Stomach (tissue), 19 donors: Measurements from ENCODE around the gene OCLN. TPM values are rescaled to one million over a fixed set of nuclear protein-coding genes. Genes with fewer than 3 reads are reported as not detected.
A peak's percentile ranks its signal among the peaks of the same experiment; 100 is the strongest.

ENCODE experiments used
- DNase-seq, 2 donors: peaks; one replicate each; pipeline versions ENCODE4 v3.0.0 to v3.0.0-alpha.2; 2013 to 2019
- H3K27ac ChIP-seq, 5 donors: fragments of 200-600 bp in 4 of 5; sonication (generic) in 4 of 5; one replicate each; pipeline ENCODE4 v1.5.1; 2013 to 2019; ENCODE audit warnings: mild to moderate bottlenecking in 1 of 5, moderate library complexity in 1 of 5
- H3K27me3 ChIP-seq, 3 donors: fragments of 200-600 bp; sonication (generic); one replicate each; pipeline ENCODE4 v1.5.1; 2017 to 2019; ENCODE audit warnings: mixed run types in 1 of 3
- H3K36me3 ChIP-seq, 4 donors: fragments of 200-600 bp; sonication (generic); 1 replicate in 3 of 4; 2 replicates in 1 of 4; pipeline ENCODE4 v1.5.1; 2016 to 2019
- H3K4me1 ChIP-seq, 4 donors: fragments of 200-600 bp; sonication (generic); one replicate each; pipeline ENCODE4 v1.5.1; 2016 to 2019
- H3K4me3 ChIP-seq, 4 donors: fragments of 200-600 bp; sonication (generic) in 3 of 4; one replicate each; pipeline ENCODE4 v1.5.1; 2016 to 2019; ENCODE audit warnings: mild to moderate bottlenecking in 1 of 4
- H3K9me3 ChIP-seq, 4 donors: fragments of 200-600 bp; sonication (generic); one replicate each; pipeline ENCODE4 v1.5.1; 2016 to 2019
- CTCF ChIP-seq, 7 experiments: fragments of 450-650 bp in 4 of 7; fragments of 200-600 bp in 3 of 7; sonication (generic) in 3 of 7; IDR thresholded peaks; one replicate each; pipeline ENCODE4 v1.5.1; 2016 to 2019; ENCODE audit warnings: antibody characterized with exemption in 7 of 7, control low read depth in 2 of 7, mild to moderate bottlenecking in 1 of 7
- EP300 ChIP-seq: sonication (generic); formaldehyde crosslinking; IDR thresholded peaks from one replicate; pipeline ENCODE4 v1.6.1; 2017; ENCODE audit warnings: antibody characterized with exemption
- POLR2A ChIP-seq, 4 donors: fragments of 450-650 bp; IDR thresholded peaks; one replicate each; pipeline ENCODE4 v1.6.1; 2016; ENCODE audit warnings: antibody characterized with exemption in 4 of 4, control low read depth in 2 of 4, mild to moderate bottlenecking in 1 of 4, moderate library complexity in 1 of 4
- POLR2AphosphoS5 ChIP-seq, 3 donors: sonication (generic); formaldehyde crosslinking; IDR thresholded peaks; one replicate each; pipeline ENCODE4 v1.6.1; 2016; ENCODE audit warnings: antibody characterized with exemption in 3 of 3
- WGBS, 5 donors: extraction: QIAGEN DNeasy Blood & Tissue Kit in 3 of 5; methylation state at CpG; one replicate each; pipeline versions ENCODE4 v1.1.5 to v1.1.7; 2013 to 2018; 5-methylcytosine and 5-hydroxymethylcytosine counted together
- intact Hi-C: fragments of 100-400 bp; cut with DNase I; formaldehyde crosslinking; loops from one replicate; pipeline ENCODE4 v1.15.1; 2023; ENCODE audit warnings: low total_unique reads
- long read RNA-seq, 10 donors: transcript quantifications; one replicate each; lab custom pipeline, GENCODE V29; 2026
- polyA plus RNA-seq, 3 donors: library from polyadenylated mRNA; stranded (reverse); fragments of 200-250 nt; gene quantifications; one replicate each; pipeline ENCODE4 v1.2.3, GENCODE V29; 2013
- total RNA-seq, 5 donors: library from RNA; depleted of rRNA; stranded (reverse); fragments of >200 nt; gene quantifications; one replicate each; pipeline versions ENCODE4 v1.1.0 to v1.2.3, GENCODE V29; 2014 to 2016
- donor health status: healthy with polysubstance abuse.
- donor health status: Bipolar disorder and iron deficiency.
- donor health status: healthy.

The OCLN gene
- 10 to 100 TPM; 17.5 to 81.9 (median 52.3) TPM for total RNA-seq
- 10 to 100 TPM in 1 of 3 donors, 1 to 10 TPM in 2; 4.4 to 12.5 (median 7.3) TPM for polyA plus RNA-seq
- long read RNA-seq, donor 1, full-length matches to known transcripts, result 2 of 2 reads
- long read RNA-seq, donor 1, partial matches to known transcripts, result 0 of 2 reads
- long read RNA-seq, donor 1, other reads (novel, unspliced or antisense), result 0 of 2 reads
- long read RNA-seq, donor 2, full-length matches to known transcripts, result 7 of 7 reads
- long read RNA-seq, donor 2, partial matches to known transcripts, result 0 of 7 reads
- long read RNA-seq, donor 2, other reads (novel, unspliced or antisense), result 0 of 7 reads
- long read RNA-seq, donor 3, full-length matches to known transcripts, result 4 of 4 reads
- long read RNA-seq, donor 3, partial matches to known transcripts, result 0 of 4 reads
- long read RNA-seq, donor 3, other reads (novel, unspliced or antisense), result 0 of 4 reads
- long read RNA-seq, donor 4, full-length matches to known transcripts, result 2 of 2 reads
- long read RNA-seq, donor 4, partial matches to known transcripts, result 0 of 2 reads
- long read RNA-seq, donor 4, other reads (novel, unspliced or antisense), result 0 of 2 reads
- long read RNA-seq, donor 5, full-length matches to known transcripts, result 2 of 2 reads
- long read RNA-seq, donor 5, partial matches to known transcripts, result 0 of 2 reads
- long read RNA-seq, donor 5, other reads (novel, unspliced or antisense), result 0 of 2 reads
- long read RNA-seq, donor 6, full-length matches to known transcripts, result 8 of 8 reads
- long read RNA-seq, donor 6, partial matches to known transcripts, result 0 of 8 reads
- long read RNA-seq, donor 6, other reads (novel, unspliced or antisense), result 0 of 8 reads
- long read RNA-seq, donor 7, full-length matches to known transcripts, result 11 of 11 reads
- long read RNA-seq, donor 7, partial matches to known transcripts, result 0 of 11 reads
- long read RNA-seq, donor 7, other reads (novel, unspliced or antisense), result 0 of 11 reads
- long read RNA-seq, donor 8, partial matches to known transcripts, result 0 of 4 reads
- long read RNA-seq, donor 8, other reads (novel, unspliced or antisense), result 0 of 4 reads
- long read RNA-seq, donor 9, partial matches to known transcripts, result 0 of 2 reads
- long read RNA-seq, donor 9, other reads (novel, unspliced or antisense), result 0 of 2 reads
- long read RNA-seq, donor 10, full-length matches to known transcripts, result 5 of 5 reads
- long read RNA-seq, donor 10, partial matches to known transcripts, result 0 of 5 reads
- long read RNA-seq, donor 10, other reads (novel, unspliced or antisense), result 0 of 5 reads

GRCh38 chr5:69492391-69492922 is at the start of gene OCLN:
OCLN (plus strand) TSS chr5:69492790; CDS start chr5:69504245, 11,455 bp downstream.
- H3K4me1 ChIP-seq, result peaks cover 27 to 59% (median 37%) of the 10 kb centered on the region in 4 donors
- WGBS, 5 donors, result 1% methylated on average over 18 to 56 of the region's 56 CpGs
- H3K9me3 ChIP-seq, result no peaks in the 10 kb centered on the region
- peaks cover 0 to 54% (median 11%) of the 10 kb centered on the region in 3 donors for H3K27me3 ChIP-seq
- TF ChIP-seq POLR2AphosphoS5 (IDR thresholded peaks at IDR 0.05) (peak in 2 of 3 donors; percentile 90 to 93), EP300 (no peak), POLR2A (IDR thresholded peaks at IDR 0.05) (peak in 2 of 4 donors; percentile 68 to 87), CTCF (IDR thresholded peaks at IDR 0.05) (peak in 3 of 7 experiments; percentile 5 to 34 (median 9))
- H3K27ac ChIP-seq, result peak within 1 kb of the TSS; percentile 90 to 100 (median 93)
- no peaks in the 10 kb centered on the region for H3K36me3 ChIP-seq
- H3K4me3 ChIP-seq, result peak within 1 kb of the TSS; percentile 59 to 83 (median 70)
- intact Hi-C loops, result no loop called here
- DNase-seq, result peak; percentile 86 to 95

- intact Hi-C loops, result no loop called here
- Histone ChIP-seq H3K27ac (peak overlapping the region; percentile 13 to 71 (median 47)), H3K9me3 (no peaks in the 10 kb centered on the region), H3K4me1 (peaks cover 0 to 3% (median 0%) of the 10 kb centered on the region in 4 donors), H3K36me3 (peaks cover 0 to 19% (median 12%) of the 10 kb centered on the region in 4 donors), H3K27me3 (no peaks in the 10 kb centered on the region), H3K4me3 (no peak overlapping the region)
- DNase-seq, result peak; percentile 26 to 81
- 52 to 76% (median 62%) methylated on average over 7 of the region's 7 CpGs for WGBS, 5 donors
- TF ChIP-seq CTCF (IDR thresholded peaks at IDR 0.05) (no peak), POLR2AphosphoS5 (IDR thresholded peaks at IDR 0.05) (no peak), POLR2A (IDR thresholded peaks at IDR 0.05) (no peak), EP300 (no peak)
These were observed 48.3 kb upstream of the OCLN start for GRCh38 chr5:69444127-69444754.

GRCh38 chr5:69449511-69449910 is 43.1 kb upstream of the OCLN start:
- peaks cover 0 to 6% (median 2%) of the 10 kb centered on the region in 4 donors for H3K4me1 ChIP-seq
- H3K27ac ChIP-seq, result peak overlapping the region in 2 of 5 donors; percentile 37 to 62

More at GRCh38 chr5:69449511-69449910, 43.1 kb upstream of the OCLN start:
- no peaks in the 10 kb centered on the region for H3K9me3 ChIP-seq
- intact Hi-C loops, result no loop called here
- H3K4me3 ChIP-seq, result no peak overlapping the region
- 84 to 88% (median 88%) methylated on average over 8 of the region's 8 CpGs for WGBS, 5 donors
- no peaks in the 10 kb centered on the region for H3K27me3 ChIP-seq
- TF ChIP-seq POLR2A (IDR thresholded peaks at IDR 0.05), result no peak
- TF ChIP-seq EP300, result no peak
- no peak for TF ChIP-seq POLR2AphosphoS5 (IDR thresholded peaks at IDR 0.05)
- TF ChIP-seq CTCF (IDR thresholded peaks at IDR 0.05), result no peak
- H3K36me3 ChIP-seq, result no peaks in the 10 kb centered on the region
- peak; percentile 21 to 39 for DNase-seq
